GM19463 (cell line): ENCODE measurements around the gene MC2R.

ENCODE experiments used
- ATAC-seq: cut with Tn5 transposase; IDR thresholded peaks from one replicate; pipeline ENCODE4 v1.9.1; 2021; ENCODE audit warnings: mild to moderate bottlenecking, moderate library complexity; ENCODE audit not compliant: unreplicated experiment

MC2R gene

DNA sequence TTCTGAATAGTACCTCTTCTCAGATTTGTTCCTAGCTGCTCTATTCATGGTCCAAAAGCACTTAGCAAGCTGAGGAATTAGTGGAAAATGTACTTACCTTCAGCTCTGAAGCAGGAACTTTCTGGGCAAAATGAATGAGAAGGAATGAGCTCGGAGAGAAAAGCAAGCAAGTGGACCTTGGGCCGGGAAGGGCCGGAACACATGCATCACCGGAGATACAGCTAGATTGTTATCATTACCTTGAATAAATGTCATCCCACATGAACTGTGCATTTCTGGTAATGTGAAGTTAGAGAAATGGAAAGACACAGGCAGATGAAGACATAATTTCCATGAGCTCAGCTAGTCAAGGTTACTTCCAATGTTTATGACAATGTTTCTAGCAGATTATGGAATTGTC is at the start of gene MC2R:
Gene MC2R (minus strand): TSS at position 146 of the 400 bp plus-strand sequence. CDS start 30,018 bp downstream, outside the sequence.
- no peak for ATAC-seq

DNA sequence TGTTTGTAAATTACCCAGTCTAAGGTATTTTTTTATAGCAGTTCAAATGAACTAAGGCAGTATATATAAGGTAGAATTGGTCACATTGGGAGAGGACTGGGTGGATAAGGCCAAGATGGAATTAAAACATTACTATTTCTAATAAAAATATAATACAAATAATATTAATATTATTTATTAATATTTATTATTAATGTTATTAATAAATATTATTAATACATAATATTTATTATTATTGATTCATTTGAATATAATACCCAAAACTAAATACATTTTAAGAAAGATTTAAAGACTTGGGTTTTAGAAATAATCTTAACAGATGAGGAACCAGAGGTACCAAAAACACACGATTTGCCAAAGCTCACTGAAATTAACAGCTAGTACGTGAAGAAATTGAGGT is 30.5 kb upstream of the MC2R start:
- ATAC-seq: no peak

DNA sequence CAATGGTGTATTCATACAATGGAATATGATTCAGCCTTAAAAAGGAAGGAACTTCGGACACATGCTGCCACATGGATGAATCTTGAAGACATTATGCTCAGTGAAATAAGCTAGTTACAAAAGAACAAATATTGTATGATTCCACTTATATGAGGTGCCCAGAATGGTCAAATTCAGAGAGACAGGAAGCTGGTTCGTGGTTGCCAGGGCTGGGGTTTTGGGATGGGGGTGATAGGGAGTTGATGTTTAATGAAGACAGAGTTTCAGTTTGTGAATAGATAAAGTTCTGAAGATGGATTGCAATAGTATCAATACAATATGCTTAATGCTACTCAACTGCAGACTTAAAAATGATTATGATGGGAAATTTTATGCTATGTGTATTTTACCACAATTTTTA is 28.0 kb upstream of the MC2R start:
- no peak for ATAC-seq

DNA sequence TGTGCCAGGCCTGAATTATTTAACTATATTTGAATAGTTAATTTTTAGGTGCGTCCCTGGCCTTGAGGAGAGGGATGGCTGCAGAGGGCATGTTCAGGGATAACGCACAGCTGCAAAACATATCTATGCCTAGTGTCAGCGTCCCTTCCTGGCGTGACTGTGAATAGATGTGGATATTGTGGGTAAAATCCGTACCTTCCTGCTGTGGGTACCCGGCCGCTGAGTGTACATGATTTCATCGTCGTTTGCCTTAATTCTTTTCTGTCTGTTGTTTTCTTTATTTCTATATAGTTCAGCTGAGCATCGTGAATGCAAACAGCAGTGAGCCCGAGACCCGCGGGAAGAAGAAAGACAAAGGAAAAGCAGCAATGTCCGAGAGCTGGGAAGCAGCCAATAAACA is 25.0 kb upstream of the MC2R start:
- ATAC-seq: no peak

DNA sequence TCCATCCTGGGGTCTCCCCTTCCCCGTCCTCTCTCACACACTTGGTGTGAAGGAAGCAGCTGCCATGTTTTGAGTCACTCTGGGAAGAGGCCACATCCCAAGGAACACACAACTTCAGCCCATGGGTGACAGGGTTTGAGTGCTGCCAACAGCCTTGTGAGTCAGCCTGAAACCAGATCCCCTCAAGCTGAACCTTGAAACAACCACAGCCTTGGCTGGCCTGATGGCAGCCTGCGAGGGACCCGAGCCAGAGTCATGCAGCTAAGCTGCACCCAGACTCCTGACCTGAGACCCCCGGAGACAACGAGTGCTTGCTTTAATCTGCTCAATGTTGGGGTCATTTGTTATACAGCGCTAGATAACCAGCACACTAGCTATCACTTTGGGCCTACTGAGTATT is 19.3 kb upstream of the MC2R start:
- peak; percentile 80 for ATAC-seq

DNA sequence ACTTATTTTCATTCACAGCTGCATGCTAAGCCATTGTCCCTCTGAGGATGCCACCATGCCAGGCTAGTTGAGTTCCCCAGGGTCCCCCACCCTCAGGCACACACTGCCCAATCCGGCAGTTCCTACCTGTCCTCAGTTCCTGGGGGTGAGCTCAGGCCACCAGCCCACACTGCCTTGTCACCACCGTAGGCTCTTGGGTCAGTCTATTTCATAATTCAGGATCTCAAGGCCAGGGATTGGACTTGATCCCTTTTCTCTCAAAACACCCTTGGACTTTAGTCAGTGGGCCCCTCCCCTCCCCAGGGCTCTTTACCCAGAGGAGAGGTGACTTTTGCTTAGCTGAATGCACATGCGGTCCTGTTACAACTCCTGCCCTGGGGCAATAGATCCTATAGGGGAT is 18.7 kb upstream of the MC2R start:
- no peak for ATAC-seq

DNA sequence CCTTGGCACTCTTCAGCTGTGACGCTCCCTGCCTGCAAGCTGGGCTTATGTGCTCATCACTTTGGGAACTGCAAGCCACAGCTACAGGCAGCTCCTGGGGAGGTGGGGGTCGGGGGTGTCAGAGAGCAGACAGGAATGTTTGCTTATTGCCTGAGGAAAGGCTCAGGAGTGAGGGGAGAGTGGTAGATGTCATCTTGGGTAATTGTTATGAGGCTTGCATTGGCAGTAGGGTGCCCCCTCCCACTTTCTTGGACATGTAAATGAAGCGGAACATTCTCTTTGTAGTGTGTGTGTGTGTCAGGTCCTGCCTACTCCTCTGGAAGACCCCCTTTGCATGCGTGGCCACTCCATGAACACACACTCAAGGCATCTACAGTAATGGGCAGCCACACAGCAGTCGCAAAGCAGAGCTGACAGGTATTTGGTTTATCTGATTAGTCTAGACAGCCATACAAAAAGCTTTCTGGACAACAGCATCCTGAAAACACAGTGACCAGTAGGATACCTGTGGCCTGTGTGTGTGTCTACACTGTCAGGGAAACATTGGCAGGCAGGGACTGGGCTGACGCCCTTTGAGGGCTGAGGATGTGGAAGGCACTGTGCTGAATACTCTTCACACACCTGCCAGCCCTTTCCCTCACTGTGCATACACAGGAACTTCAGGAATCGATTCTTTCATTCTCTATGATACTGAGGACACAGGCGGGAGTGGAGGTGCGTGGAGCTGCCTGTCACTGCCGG is 17.1 kb upstream of the MC2R start:
- no peak for ATAC-seq

DNA sequence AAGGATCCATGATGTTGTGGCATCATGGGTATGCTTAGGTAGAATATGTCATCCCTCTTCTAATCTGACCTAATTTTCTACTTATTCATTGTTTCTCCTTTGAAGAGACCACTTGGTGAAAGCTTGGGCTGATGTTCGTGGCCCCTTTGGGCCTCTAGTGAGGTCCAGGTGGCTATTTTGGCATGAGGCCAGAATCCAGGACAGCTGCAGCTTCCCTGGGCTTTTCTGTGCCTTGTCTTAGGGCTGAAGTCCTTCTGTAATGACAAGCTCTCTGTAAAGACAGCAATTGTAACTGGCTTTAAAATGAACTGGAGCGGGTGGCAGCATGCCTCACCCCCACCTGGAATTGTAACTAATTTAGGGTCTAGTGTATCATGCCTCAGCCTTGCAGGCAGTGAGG is 15.6 kb upstream of the MC2R start:
- no peak for ATAC-seq

DNA sequence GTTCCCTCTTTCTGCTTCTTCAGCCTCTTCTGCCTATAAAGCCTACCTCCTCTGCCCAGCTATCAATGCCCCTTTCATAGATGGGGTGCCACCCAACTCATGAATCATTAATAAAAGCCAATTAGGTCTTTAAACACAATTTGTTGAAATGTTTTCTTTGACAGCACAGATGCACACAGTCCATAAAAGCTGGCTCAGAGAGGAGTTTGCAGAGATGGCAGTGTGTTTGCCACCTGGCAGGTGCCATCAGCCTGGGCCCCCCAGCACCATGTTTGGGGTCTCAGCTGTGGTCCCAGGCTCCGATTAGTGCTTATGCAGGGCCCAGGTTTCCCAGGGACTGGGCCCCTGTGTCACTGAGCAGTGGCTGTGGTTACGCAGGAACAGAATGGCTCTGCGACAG is 7.9 kb upstream of the MC2R start:
- no peak for ATAC-seq

DNA sequence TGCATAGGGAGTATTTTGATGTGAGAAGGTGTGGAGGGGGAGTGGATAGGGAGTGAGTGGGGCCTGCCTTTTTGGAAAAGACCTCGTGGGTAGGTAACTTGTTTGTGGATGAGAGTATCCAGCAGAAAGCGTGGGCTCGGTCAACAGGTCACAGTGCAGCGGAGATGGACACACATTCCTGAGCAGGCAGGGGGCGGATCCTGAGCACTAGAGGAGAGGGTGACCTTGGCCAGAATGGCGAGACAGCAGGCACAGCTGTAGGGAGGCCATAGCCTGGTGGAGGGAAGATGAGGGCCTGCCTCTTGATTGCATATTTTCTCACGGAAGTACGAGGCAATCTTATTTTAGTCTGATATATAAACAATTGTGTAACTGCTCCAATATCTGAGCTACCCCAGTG is 3.6 kb upstream of the MC2R start:
- ATAC-seq: no peak

DNA sequence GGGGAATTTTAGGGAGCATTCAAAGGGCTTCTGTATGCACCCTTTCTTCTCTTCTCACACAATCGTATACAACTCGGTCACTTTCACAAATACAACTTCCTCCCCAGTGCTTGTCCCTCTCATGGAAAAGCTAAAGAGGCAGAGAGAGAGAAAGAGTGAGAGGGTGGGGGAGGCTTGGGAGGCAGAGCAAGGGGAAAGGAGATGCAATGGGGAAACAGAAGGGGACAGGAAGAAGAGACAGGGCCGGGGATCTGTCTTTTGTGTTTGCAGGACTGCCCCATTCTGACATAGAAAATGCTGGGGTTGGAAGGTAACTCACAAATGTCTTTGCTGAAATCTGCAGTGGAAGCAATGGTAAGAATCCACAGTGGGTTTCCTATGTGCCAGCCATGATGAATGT is 2.1 kb upstream of the MC2R start:
- ATAC-seq: no peak

DNA sequence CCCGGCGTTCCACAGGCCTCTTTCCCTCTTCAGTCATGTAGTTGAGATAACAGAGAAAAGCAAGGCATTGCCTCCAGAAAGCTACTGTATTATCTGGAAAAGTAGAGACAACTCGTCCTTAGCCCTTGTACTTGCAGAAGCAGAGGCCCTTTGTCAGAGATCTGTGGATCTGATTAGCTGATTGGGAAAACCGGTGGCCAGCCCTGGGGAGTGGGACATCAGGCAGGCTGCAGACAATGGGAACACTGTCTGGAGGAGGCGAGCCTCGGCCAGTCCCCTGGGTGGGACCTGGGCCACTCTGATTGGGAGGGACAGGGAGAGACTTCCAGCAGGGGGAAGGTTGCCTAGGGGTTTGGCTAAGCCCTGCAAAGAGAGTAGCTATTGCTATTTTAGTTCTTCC is 1.2 kb upstream of the MC2R start:
- ATAC-seq: no peak

DNA sequence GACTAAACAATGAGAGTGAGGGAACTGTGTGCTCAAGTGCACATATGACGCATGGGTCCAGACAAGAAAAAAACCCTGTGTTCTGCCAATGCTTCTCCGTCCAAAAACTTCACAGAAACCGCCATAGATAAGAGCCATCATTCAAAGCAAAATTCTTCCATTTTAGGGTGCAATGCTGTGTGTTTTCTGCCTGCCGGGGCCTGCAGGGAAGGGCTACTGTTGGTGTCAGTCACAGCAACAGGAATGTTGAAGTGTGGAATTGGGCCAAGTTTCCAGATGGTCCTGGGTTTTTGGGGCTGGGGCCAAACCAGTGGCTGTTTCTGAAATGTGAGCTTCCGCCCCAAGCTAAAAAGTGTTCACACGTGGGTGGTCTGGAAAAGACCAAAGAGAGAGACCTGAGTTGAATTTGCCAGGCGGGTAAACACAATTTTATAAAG is 677 bp upstream of the MC2R start:
- ATAC-seq: no peak

DNA sequence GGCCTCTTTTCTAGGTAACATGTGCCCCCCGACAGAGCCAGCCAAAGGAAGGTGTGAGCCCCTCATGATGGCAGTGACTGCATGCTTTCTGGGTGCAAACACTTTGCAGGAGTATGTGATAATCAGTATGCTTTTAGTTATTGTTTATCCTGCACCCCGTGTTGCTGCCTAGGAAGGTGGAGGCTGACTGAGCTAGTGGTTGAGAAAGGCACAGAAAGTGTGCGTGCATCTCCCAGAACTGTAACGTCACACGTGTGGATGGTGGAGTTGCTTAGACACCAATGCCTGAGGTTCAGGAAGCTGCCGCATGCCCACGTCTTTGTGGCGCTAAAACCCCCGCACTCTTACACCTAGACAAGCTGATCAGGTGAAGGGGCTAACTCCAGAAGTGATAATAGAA is 580 bp downstream of the MC2R start:
- ATAC-seq: no peak

DNA sequence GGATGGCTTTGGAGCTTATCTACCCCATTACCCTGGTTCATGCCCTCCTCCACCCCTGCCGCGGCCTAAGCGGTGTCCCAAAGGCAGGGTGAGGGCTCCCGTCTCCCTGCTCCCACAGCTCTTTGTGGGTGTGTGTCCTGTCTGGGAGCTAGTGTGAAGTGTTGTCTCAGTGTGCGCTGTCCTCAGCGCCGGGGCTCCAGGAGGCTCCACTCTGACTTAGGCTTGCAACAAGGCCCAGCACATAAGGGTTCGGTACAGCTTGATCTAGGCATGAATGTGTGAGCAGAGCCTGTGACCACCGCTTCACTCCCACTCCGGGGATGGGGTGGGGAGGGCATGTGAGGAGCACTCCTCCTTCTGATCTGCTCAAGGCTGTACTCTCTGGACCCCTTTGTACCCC is 1.2 kb downstream of the MC2R start:
- ATAC-seq: no peak

DNA sequence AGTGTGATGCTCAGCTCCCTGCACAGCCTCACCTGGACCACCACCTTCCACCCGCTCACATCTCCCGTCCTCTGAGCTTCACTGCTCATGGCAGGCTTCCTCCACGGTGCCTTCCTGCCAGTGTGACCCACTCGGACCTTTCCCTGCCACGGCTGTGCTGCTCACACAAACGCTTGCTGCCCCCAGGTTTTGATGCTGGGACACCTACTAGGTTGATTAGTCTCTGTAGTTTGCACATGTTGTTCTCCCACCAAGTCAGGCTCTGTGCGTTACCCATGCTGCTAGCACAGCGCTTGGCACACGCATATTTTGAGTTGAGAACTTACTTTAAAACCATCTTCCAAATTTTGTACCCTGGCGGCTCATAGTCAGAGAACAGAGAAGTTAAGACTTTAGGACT is 2.1 kb downstream of the MC2R start:
- ATAC-seq: no peak

DNA sequence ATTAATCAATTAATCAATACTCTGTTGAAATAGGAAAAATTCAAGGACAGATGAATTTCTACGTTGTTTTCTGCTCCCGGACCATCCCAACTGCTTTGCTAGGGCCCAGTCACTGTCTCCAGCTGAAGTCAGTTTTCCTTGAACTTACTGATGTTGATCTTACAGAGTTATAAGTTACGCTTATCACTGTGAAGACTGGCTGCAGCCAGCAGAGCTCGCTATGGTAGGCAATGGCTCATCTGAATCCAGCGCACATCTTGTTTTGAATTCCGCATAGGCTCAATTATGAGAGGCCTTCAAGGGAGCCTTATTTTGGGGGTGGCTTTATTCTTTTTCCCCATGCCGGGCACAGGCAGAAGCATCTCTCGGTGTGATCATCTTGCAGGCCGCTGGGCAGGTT is 2.7 kb downstream of the MC2R start:
- no peak for ATAC-seq

DNA sequence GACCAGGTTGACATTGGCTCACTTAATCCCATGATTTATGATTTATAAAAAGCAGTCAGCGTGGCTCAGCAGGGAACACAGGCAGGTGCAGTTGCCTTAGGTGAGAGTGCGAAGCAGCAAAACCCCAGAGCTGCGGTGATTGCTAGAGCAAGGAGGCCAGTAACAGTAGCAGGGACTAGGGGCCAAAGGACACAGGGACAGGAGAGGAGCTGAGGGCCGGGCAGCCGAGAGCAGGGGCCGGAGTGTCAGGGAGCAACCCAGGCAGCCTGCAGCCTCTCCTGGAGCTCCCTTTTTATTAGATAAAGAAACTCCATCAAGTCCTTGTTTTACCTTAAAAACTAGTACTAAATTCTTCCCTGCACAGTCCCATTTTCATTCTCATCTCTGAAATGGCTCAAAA is 4.3 kb downstream of the MC2R start:
- ATAC-seq: no peak

DNA sequence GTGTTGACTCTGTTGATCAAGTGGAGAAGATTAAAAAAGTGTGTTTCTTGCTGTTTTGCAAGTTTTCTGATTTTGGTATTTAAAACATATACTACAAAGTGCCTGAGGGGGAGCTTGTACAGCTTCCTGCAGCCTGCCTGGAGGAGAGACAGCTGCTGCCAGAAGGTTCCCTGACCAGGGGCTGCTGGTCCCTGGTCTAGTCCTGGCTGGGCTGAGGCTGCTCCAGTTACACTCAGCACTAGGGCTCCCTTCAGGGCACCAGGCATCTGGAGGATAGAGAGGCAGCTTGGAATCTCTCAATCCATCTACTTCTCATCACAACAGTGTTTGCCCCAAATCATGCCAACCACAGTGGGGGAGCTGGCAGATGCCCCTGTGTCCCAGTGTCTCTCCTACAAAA is 4.8 kb downstream of the MC2R start:
- no peak for ATAC-seq

DNA sequence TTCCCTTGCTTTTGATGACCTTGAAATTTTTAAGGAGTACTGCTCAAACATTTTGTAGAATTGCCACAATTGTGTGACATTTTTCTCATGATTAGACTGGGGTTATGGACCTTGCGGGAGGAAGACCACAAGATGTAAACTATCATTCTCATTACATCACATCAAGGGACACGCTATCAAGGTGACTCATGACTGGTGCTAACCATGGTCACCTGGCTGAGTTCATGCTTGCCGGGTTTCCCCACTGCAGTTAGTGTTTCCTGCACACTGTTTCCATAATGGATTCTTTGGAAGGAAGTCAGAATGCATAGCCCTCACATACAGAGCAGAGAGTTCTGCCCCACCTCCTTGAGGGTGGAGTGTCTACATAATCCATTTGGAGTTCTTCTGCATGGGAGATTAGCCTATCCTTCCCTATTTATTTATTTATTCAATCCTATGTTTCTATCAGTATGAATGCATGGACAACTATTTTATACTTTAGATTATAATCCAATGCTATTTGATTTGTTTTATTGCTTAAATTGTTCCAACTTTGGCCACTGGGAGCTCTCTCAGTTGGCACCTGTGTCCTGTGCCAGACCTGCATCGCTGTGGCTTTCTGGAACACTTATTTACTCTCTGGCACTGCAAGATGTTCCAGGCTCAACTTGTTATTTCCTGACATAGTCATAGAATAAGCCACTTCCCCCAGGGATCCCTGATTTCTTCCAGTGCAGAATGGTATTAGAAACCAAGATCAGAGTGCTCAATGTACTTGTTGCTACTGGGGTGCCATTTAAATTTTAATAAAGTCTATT is 6.0 kb downstream of the MC2R start:
- ATAC-seq: no peak

DNA sequence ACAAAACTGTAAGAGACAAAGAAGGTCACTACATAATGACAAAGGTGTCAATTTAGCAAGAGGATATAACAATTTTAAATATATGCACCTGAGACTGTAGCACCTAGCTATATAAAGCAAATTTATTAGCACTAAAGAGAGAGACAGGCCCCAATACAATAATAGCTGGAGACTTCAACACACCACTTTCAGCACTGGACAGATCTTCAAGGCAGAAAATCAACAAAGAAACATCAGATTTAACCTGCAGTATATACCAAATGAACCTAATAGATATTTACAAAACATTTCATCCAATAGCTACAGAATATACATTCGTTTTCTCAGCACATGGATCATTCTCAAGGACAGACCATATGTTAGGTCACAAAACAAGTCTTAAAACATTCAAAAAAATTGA is 14.7 kb downstream of the MC2R start:
- ATAC-seq: no peak

DNA sequence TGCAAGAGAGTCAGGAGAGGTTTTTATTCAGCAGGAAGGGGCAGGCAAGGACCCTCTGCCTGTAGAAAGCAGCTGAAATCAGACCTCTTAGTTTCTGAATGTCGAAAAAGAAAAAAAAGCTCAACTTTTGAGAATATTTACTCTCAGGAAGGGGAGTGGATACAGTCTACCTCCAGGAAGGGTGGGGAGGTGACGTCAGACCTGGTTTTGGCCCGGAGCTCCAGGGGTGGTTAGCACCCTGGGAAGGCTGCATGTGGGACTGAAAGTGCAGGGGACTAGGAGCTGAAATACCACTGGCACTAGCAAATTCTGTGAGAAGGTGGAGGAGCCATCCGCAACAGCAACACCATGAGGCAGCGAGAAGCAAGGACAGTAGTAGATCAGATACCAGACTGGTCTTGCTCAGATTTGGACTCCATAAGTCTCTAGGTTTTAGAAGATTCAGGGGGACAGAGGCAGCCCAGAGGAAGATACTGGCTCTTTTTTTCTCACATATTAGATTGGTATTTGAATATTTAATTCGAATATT is 19.8 kb downstream of the MC2R start:
- no peak for ATAC-seq
